ENCODE data around the gene ATOH8. TPM values are rescaled to one million over a fixed set of nuclear protein-coding genes. Genes with fewer than 3 reads are reported as not detected.
A peak's percentile ranks its signal among the peaks of the same experiment; 100 is the strongest.

The ATOH8 gene
- total RNA-seq, 6 experiments from 2014 or later, result 34.4 to 53.0 (median 45.5) TPM

DNA sequence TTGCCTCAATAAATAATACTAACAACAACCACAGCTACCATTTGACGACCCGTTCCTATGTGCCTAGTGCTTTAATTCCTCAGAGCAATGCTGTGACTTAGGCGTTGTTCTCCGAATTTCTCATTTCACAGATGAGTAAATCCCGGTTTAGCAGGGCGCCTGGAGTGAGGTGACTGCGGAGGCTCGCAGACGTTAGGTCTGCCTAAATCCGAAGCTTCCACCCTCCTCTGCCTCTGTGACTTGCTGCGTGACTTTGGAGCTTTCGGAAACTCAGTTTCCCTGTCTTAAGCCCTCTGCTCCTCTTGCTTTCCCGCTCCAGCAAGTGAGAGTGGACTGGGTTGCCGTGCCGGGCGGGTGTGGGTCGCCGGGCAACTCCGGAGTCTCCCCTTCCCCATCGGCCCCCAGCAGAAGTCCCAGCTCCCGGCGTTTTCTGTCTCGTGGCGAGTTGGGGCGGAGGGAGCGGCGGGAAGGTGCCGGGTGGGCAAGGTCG, 711 bp upstream of the ATOH8 start:
- H3K9me3 Mint-ChIP-seq, result no peaks in the 10 kb centered on the region
- TF ChIP-seq, protein P1, sequence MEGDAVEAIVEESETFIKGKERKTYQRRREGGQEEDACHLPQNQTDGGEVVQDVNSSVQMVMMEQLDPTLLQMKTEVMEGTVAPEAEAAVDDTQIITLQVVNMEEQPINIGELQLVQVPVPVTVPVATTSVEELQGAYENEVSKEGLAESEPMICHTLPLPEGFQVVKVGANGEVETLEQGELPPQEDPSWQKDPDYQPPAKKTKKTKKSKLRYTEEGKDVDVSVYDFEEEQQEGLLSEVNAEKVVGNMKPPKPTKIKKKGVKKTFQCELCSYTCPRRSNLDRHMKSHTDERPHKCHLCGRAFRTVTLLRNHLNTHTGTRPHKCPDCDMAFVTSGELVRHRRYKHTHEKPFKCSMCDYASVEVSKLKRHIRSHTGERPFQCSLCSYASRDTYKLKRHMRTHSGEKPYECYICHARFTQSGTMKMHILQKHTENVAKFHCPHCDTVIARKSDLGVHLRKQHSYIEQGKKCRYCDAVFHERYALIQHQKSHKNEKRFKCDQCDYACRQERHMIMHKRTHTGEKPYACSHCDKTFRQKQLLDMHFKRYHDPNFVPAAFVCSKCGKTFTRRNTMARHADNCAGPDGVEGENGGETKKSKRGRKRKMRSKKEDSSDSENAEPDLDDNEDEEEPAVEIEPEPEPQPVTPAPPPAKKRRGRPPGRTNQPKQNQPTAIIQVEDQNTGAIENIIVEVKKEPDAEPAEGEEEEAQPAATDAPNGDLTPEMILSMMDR (IDR thresholded peaks at IDR 0.05), result no peak
- peaks cover 30% of the 10 kb centered on the region for H3K36me3 Mint-ChIP-seq (ENCODE audit: low read depth)
- peak overlapping the region; percentile 89 for H3K4me3 Mint-ChIP-seq
- peaks cover 7% of the 10 kb centered on the region; the same call in 1 of the 2 replicates for H3K27me3 Mint-ChIP-seq (ENCODE audit: insufficient read depth)
- H3K27ac Mint-ChIP-seq, result peak overlapping the region; percentile 65
- peaks cover 56% of the 10 kb centered on the region for H3K4me1 Mint-ChIP-seq (ENCODE audit: low read depth)
- DNase-seq, result peak; percentile 32

DNA sequence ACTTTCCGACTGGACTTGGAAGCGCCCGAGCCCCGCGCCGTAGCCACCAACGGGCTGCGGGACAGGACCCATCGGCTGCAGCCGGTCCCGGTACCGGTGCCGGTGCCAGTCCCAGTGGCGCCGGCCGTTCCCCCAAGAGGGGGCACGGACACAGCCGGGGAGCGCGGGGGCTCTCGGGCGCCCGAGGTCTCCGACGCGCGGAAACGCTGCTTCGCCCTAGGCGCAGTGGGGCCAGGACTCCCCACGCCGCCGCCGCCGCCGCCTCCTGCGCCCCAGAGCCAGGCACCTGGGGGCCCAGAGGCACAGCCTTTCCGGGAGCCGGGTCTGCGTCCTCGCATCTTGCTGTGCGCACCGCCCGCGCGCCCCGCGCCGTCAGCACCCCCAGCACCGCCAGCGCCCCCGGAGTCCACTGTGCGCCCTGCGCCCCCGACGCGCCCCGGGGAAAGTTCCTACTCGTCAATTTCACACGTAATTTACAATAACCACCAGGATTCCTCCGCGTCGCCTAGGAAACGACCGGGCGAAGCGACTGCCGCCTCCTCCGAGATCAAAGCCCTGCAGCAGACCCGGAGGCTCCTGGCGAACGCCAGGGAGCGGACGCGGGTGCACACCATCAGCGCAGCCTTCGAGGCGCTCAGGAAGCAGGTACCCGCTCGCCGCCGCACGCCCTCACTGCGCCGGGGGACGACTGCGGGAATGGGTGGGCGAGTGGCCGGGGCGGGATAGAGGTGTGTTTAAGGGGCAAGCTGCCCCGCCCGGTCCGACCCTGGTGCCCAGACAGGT, 713 bp downstream of the ATOH8 start:
- H3K27me3 Mint-ChIP-seq (ENCODE audit: insufficient read depth), result peaks cover 9% of the 10 kb centered on the region
- DNase-seq, result peak; percentile 66

DNA sequence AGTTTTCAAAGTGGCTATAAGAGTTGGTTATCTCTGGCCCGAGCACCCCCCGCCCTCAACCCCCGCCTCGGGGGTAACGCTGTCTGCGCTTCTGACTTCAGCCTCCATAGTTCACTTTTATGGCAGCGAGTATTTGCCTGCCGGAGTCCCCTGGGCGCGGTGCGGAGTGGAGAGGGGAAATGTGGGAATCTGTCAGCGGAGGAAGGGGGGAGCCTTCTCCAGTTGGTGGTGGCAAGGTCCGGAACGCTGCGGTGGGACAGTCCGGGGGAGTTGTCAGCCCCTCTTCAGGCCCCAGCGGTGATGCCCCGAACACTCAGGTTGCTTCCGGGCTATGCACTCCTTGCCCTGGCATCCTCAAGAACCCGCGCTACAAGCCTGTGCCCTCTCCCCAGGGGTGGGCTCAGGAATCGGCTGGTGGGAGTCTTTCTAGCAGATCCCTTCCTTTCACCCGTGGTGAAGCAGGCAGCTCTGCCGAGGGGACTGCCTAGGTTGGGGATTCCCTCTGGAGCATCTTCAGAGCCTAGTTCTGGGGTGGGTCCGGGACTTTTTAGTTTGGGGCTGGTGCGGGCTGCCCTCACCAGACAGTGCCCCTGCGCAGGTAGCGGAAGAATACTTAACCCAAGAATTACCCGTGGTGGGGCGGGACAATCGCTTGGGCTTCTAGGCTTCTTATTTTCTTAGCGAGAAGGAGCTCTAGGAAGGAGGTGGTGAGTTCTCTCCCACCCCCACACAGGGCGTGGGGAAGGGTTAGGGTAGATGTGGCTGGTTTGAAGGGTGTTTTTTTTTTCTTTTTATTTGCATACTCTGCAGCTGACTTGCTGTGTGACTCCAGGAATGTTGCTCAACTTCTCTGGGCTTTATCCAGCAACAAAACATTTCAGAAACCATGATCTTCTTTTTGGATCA, 1.6 kb downstream of the ATOH8 start:
- Mint-ChIP-seq H3K36me3 (ENCODE audit: low read depth) (peaks cover 36% of the 10 kb centered on the region), H3K4me3 (peak overlapping the region; percentile 99), H3K27ac (peak overlapping the region; percentile 72), H3K9me3 (no peaks in the 10 kb centered on the region), H3K4me1 (ENCODE audit: low read depth) (peaks cover 48% of the 10 kb centered on the region), H3K27me3 (ENCODE audit: insufficient read depth) (peaks cover 11% of the 10 kb centered on the region)
- no peak for DNase-seq
- TF ChIP-seq, protein P1 (IDR thresholded peaks at IDR 0.05), result no peak

More for the DNA sequence above, 713 bp downstream of the ATOH8 start:
- Mint-ChIP-seq H3K4me3 (peak overlapping the region; percentile 99), H3K27ac (peak overlapping the region; percentile 72), H3K4me1 (ENCODE audit: low read depth) (peaks cover 47% of the 10 kb centered on the region), H3K36me3 (ENCODE audit: low read depth) (peaks cover 33% of the 10 kb centered on the region), H3K9me3 (no peaks in the 10 kb centered on the region)
- TF ChIP-seq, protein P1 (IDR thresholded peaks at IDR 0.05), result peak; percentile 58

DNA sequence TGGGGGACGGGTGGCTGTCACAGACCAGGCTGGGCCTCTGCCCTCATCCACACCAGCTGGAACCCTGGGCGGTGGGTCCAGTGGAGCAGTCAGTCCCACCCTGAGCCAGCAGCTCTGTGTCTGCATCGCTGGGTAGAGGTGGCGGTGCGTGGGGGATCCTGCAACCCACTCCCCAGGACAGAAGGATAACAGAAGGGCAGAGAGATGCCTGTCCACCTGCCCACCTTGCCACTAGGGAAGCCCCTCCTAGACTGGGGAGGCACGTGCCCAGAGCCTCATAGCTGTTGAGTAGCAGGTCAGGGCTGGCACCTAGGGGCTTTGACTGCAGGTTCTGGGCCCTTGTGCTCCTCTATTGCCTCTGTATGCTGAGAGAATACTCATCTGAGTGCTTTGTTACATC, 2.4 kb downstream of the ATOH8 start:
- TF ChIP-seq, protein P1 (IDR thresholded peaks at IDR 0.05), result no peak
- peaks cover 48% of the 10 kb centered on the region for H3K4me1 Mint-ChIP-seq (ENCODE audit: low read depth)
- peak overlapping the region; percentile 99 for H3K4me3 Mint-ChIP-seq
- peaks cover 11% of the 10 kb centered on the region for H3K27me3 Mint-ChIP-seq (ENCODE audit: insufficient read depth)
- H3K36me3 Mint-ChIP-seq (ENCODE audit: low read depth), result peaks cover 36% of the 10 kb centered on the region
- no peak for DNase-seq
- no peaks in the 10 kb centered on the region for H3K9me3 Mint-ChIP-seq
- H3K27ac Mint-ChIP-seq, result no peak overlapping the region

DNA sequence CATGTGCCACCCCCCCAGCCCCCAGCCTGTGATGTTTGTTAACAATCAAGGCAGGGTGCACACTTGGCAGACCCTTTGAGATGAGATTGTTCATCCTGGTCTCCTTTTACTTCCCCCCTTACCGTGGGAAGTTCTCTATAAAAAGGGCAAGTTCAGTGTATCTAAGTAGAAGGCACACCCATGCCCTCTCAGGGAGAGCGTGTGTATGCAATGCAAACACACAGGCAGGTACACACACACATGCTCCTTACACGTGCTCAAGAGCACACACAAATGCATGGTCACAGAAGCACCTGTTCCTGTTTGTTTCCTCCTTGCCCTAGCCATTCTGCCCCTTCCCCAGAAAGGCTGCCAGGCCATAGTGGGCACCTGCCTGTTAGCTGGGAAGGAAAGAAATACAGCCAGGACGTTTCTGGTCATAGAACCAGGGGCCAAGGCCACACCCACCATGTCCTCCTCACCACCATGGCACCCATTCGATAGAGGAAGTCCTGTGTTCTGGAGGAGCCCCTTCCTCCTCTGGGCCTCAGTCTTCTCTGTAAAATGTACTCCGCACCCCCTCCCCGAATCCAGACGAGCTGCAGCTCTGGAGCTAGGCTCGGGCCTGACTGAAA, 3.1 kb downstream of the ATOH8 start:
- Mint-ChIP-seq H3K36me3 (ENCODE audit: low read depth) (peaks cover 36% of the 10 kb centered on the region), H3K9me3 (no peaks in the 10 kb centered on the region), H3K27ac (no peak overlapping the region), H3K27me3 (ENCODE audit: insufficient read depth) (peaks cover 8% of the 10 kb centered on the region), H3K4me1 (ENCODE audit: low read depth) (peaks cover 48% of the 10 kb centered on the region), H3K4me3 (peak overlapping the region; percentile 99)
- TF ChIP-seq, protein P1 (IDR thresholded peaks at IDR 0.05), result no peak
- DNase-seq, result no peak
